D721Med (cell line): ENCODE measurements around the gene ANKRD42.

Experiments
- DNase-seq: peaks from one replicate; pipeline ENCODE4 v3.0.0; 2011; ENCODE audit warnings: low spot score; ENCODE audit not compliant: insufficient read length
- FAIRE-seq: peaks from 2 replicates; lab custom pipeline; 2011; peaks lifted over from hg19 to GRCh38; lab: Jason Lieb, UNC
- CTCF ChIP-seq: IDR thresholded peaks from 2 replicates; pipeline ENCODE4 v1.5.1; 2012; ENCODE audit warnings: mild to moderate bottlenecking, control low read depth; ENCODE audit not compliant: insufficient read depth; ENCODE audit errors: missing control alignments

ANKRD42 gene

DNA sequence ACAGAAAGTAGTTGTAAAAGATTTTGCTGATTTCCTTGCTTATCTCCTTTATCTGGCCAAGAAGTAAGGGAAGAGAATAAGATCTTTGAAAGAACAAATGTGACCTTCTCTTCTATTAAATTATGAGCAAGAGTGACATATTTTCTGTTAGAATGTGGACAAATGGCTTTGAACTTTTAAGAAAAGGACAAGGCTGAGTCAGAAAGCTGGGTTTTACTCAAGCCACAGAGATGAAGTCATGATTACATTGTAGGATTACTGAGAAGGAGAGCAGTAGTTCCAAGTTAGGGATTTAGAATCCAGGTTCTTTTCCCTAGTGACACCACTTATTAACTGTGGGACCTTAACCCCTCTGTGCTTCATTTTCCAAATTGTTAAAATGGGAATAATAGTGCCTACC, 79.1 kb downstream of the ANKRD42 start:
- TF ChIP-seq CTCF: no peak

DNA sequence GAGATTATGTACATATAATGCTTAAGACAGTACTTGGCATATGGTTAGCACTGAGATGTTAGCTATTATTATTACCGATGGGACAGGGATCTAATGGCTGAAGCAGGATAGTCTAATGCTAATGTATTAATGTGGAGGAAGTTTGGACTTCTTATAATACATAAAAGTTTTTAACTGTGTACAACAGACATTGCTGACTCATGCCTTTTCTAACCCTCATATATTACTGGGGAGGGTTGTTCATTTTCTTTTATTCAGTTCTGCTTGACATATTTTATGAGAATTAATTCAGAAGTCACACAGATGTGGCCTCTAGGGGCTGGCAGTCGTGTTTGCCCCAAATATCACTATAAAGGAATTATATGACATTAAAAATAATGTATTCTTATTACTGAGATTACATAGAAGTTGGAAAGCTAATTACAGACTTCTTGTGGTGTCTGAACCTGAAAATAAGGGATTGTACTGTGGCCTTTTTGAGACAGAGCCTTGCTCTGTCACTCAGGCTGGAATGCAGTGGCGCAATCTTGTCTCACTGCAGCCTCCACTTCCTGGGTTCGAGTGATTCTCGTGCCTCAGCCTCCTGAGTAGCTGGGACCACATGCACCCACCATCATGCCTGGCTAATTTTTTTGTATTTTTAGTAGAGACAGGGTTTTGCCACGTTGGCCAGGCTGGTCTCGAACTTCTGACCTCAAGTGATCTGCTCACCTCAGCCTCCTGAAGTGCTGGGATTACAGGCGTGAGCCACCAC, 82.6 kb downstream of the ANKRD42 start:
- FAIRE-seq (no peak), DNase-seq (no peak)
- TF ChIP-seq CTCF: no peak

More for the DNA sequence above, 79.1 kb downstream of the ANKRD42 start:
- DNase-seq (no peak), FAIRE-seq (no peak)

DNA sequence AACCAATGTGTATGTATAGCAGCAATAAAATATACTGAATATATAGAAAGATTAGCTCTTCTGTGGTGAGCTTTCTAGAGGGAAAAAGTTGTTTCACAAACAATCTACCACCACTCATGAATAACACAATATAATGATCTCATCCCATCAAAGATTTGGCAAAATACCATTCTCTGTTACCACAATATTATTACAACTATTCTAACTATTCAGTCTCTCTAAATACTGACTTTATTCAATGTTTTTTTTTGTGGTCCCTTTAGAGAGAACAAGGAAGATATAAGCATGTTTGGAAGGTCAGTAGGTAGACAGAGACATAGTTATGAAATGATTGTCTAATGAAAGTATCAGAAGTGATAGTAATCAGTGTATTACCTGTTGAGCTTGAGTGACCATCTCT, 84.8 kb downstream of the ANKRD42 start:
- DNase-seq: no peak
- peak; percentile 46 for FAIRE-seq
- no peak for TF ChIP-seq CTCF

DNA sequence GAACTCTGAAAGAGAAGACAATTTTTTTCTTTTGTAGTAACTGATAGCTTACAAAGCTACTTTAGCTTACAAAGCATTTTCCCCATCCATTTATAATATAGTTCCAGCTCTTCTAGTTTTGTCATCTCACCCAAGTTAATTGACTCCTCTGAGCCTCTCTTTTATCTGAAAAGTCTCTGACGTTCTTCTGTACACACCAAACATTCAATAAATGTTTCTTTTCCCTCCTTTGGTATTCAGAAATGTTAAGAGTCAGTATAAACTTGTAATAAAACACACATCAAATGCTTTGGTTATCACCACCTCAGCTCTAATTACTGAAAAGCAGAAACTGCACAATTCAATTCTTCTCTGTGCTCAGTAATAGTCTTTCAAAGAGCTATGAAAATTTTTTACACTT, 86.7 kb downstream of the ANKRD42 start:
- DNase-seq: no peak
- peak; percentile 11 for FAIRE-seq
- TF ChIP-seq CTCF: no peak

DNA sequence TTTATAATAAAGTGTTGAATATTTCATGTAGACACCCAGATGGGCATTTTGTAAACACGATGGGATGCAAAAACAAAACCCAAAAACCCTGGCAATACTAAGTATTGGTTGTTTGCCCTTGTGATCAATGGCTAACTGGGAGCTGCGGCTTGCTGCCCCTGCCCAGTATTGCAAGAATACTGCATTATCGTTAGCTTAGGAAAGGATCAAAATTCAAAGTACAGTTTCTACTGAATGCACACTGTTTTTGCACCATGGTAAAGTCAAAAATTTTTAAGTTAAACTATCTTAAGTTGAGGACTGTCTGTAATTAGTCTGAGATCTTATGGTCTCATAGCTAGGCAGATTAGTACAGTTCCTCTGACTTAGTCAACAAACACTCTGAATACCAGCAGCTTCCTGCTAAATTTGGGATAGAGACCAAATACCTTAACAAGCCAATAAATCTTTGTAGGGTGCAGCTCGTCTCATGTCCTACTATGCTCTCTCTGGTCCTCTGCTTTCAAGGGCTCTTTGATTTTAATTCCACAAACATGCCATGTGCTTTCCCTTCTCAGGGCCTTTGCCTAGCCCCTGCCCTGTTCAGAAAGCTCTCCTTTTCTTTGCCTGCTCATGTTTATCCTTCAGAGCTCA, 88.7 kb downstream of the ANKRD42 start:
- DNase-seq (no peak), FAIRE-seq (no peak)

DNA sequence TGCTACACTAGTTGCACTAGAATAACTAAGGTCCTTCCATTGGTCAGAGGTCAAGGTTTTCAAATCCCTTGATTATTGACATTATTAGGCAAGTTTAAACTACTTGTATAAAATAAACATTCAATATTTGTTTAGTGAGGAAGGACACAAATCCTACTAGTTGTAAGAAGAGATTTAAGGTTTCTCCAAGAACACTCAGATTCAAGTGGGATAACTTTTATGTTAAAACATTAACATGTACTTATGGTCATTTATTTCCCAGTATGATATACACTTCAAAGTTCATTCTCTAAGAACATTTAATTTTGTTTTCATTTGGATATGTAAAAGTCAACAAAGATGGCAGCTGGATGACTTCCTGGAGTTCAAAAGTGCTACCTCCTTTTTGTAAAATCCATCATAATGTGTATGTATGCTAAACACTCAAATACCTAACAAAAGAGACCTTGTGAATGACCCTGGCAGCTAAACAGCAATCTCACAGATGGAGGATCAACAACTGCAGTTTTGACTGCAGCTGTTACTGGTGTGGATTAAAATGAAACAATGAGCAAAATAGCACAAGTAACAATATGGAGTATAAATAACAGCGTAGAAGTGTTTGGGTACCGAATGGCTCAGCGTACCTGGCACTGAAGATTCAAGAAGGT, 91.1 kb downstream of the ANKRD42 start:
- FAIRE-seq (no peak), DNase-seq (no peak)
- no peak for TF ChIP-seq CTCF

More for the DNA sequence above, 88.7 kb downstream of the ANKRD42 start:
- no peak for TF ChIP-seq CTCF
